Measurements from ENCODE around the gene XRCC4.

XRCC4 gene

GRCh38 chr5:83396662-83397061 is 319.3 kb downstream of the XRCC4 start:
- DNase-seq, result no peak

DNA sequence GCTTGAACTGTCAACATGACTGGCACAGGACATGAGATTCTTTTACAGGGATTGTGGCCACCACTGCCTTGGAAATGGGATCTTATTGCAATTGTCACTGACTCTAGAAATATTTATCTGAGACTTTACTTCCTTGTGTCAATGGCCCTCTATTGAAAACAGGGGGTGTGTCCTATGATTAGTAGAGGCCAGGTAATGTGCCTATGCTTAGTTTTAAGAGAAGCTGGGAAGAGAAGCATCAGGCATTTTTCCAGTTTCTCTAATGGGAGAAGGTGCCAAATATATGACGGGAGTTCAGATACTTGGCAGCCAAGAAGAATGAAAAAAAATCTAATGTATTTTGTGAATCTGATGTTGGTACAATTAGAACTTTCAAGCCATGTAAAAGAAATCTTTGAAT is 320.3 kb downstream of the XRCC4 start:
- no peak for DNase-seq

GRCh38 chr5:83400241-83400640 is 322.9 kb downstream of the XRCC4 start:
- no peak for DNase-seq

DNA sequence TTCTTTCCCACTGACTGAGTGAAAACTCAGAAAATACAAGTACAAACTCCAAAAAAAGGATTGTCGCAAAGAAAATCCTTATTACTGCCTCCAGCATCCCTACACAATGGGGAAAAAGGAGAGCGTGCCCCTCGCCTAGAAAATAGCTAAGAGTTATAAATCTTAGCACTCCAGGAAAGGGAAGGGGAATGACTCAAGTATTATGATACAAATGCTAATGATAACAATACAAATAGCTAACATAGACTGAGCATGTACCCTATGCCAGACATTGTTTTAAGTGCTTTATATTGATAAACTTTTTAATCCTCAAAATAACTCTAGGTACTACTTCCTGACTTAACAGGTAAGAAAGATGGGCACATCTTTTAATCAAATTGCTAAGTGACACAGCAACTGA is 323.4 kb downstream of the XRCC4 start:
- no peak for DNase-seq

DNA sequence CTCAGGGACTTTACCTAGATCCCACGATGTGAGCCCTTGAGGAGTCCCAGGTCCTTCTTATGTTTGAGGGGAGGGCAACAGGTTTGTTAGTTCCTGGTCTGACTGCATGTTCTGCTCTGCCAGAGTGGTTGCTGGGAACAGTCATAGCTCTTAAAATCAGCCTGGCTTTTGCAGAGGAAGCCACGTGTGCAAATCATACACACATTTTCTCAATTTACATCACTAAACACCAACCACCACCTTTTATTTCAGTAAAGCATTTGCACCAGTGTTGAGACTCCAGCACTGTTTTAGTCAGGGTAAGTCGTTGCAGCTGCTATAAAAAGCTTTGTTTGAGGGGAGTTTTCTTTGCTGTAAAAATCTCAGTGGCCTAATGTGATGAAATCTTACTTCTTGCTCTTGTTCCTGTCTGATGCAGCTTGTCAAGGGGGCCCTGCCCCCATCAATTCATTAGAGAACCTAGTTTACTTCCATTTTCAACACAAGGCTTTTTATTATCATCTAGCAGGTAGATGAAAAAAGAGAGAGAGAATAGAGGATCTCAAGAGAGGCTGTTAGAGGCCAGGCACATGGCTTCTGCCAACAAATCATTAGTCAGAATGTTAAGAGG is 323.9 kb downstream of the XRCC4 start:
- no peak for DNase-seq

DNA sequence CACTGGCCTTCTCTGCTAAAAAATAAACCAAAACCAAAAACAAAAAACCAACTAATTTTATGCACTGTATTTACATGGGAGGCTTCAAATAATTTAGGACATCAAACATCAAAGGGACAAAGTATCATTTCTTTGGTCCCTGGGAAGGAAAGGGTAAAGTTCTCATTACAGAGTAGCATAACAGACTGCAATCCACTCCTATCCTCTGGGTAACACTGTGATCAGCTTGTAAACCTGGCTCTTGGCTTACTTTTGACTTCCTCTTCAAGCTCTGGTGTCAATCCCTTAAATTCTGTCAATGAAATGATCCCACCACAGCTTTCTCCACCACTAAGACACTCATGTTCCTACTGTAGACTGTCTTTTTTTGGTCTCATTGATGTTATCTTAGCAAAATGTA is 324.4 kb downstream of the XRCC4 start:
- no peak for DNase-seq
